ENCODE results near the gene NCKAP5L. TPM values are rescaled to one million over a fixed set of nuclear protein-coding genes. Genes with fewer than 3 reads are reported as not detected.

The NCKAP5L gene
- polyA plus RNA-seq, 3 donors = 3.7 to 14.9 (median 6.8) TPM

DNA sequence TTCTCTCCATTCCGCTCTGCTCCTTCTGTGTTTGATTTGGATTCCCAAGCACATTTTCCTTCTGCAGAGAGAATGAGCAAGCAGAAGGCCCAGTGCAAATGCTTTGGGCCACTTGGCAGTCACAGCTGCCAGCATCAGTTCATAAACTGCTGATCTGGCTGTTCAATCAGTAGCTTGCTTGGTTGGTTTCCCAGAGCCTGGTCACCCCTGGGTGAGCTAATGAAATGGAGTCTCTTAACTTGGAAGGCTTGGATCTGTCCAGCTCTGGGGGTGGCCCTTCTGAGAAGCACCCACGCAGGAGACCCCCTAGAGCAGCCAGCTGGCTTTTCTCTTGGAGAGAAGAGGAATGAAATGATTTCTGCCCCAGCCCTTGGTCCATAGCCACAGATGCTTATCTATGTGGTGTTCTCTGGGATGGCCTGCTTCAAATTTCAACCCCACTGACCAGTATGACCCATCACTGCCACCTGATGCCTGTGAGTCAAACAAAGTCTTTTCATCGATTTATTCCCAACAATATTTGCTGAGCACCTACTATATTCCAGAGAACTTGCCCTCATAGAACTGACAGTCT lies 45.2 kb upstream of the NCKAP5L start:
- peaks cover 0 to 5% (median 1%) of the 10 kb centered on the region in 7 donors for H3K9me3 Mint-ChIP-seq
- H3K4me3 ChIP-seq (replicated peaks in 1 of 3; ENCODE audit: low read depth in 2 of 3, low read length in 3 of 3) = no peak overlapping the region
- H3K4me2 ChIP-seq (replicated peaks; ENCODE audit: extremely low read depth, low read length, poor library complexity, severe bottlenecking) = no peak overlapping the region
- no peaks in the 10 kb centered on the region for H3K4me1 Mint-ChIP-seq
- no peak overlapping the region for H3K4me3 Mint-ChIP-seq
- no peaks in the 10 kb centered on the region for H3K4me1 ChIP-seq (ENCODE audit: control insufficient read depth in 1 of 2, insufficient read depth in 2 of 2, low read length in 2 of 2)
- H3K79me2 ChIP-seq (ENCODE audit: insufficient read depth, low read length) = no peaks in the 10 kb centered on the region
- intact Hi-C loops (cut with micrococcal nuclease) = no loop called here
- no peaks in the 10 kb centered on the region for H3K9me3 ChIP-seq (replicated peaks in 1 of 2; ENCODE audit: control insufficient read depth in 1 of 2, insufficient read depth in 1 of 2, low read length in 2 of 2)
- H3K36me3 Mint-ChIP-seq = no peaks in the 10 kb centered on the region
- H3K36me3 ChIP-seq (replicated peaks in 1 of 2; ENCODE audit: control insufficient read depth in 1 of 2, insufficient read depth in 2 of 2, low read length in 2 of 2) = no peaks in the 10 kb centered on the region
- peaks cover 6 to 15% (median 12%) of the 10 kb centered on the region in 3 donors for H3K27me3 Mint-ChIP-seq (ENCODE audit: low read depth in 3 of 3)
- H3K27ac Mint-ChIP-seq = no peak overlapping the region
- WGBS (ENCODE audit: insufficient coverage) = 100% methylated on average over 2 of the region's 3 CpGs
- no peaks in the 10 kb centered on the region for H3K27me3 ChIP-seq (ENCODE audit: control insufficient read depth in 2 of 2, insufficient read depth in 2 of 2, low read length in 2 of 2)
- no peak overlapping the region for H3K9ac ChIP-seq (ENCODE audit: insufficient read depth, low read length, poor library complexity, severe bottlenecking)
- H3K27ac ChIP-seq (ENCODE audit: low read depth in 1 of 2, low read length in 2 of 2) = no peak overlapping the region
- TF ChIP-seq, protein P1, sequence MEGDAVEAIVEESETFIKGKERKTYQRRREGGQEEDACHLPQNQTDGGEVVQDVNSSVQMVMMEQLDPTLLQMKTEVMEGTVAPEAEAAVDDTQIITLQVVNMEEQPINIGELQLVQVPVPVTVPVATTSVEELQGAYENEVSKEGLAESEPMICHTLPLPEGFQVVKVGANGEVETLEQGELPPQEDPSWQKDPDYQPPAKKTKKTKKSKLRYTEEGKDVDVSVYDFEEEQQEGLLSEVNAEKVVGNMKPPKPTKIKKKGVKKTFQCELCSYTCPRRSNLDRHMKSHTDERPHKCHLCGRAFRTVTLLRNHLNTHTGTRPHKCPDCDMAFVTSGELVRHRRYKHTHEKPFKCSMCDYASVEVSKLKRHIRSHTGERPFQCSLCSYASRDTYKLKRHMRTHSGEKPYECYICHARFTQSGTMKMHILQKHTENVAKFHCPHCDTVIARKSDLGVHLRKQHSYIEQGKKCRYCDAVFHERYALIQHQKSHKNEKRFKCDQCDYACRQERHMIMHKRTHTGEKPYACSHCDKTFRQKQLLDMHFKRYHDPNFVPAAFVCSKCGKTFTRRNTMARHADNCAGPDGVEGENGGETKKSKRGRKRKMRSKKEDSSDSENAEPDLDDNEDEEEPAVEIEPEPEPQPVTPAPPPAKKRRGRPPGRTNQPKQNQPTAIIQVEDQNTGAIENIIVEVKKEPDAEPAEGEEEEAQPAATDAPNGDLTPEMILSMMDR (IDR thresholded peaks at IDR 0.05) = no peak
- no peak for DNase-seq
- H2AFZ ChIP-seq (ENCODE audit: insufficient read depth, low read depth, low read length, poor library complexity, severe bottlenecking) = no peak overlapping the region
- no peaks in the 10 kb centered on the region for H4K20me1 ChIP-seq (ENCODE audit: insufficient read depth, low read length)

DNA sequence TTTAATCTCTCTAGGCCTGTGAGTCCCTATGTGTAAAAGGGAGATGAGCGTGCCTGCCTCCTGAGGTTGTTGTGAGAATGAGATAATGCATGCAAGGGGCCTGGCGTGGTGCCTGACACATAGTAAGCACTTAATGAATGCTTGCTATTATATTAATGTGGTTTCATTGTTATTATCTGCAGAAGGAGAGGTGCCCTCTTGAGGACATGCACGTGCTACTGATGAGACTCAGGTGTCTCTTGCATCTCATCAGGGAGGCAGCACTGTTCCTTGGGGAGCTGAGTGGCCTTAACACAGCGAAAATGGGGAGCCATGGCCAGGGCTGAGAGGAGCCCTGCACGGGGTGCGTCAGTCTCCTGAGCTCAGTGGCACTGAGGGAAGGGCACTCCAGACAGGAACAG lies 44.6 kb upstream of the NCKAP5L start:
- TF ChIP-seq, protein P1 (IDR thresholded peaks at IDR 0.05) = no peak
- H4K20me1 ChIP-seq (ENCODE audit: insufficient read depth, low read length) = no peaks in the 10 kb centered on the region
- H3K4me2 ChIP-seq (replicated peaks; ENCODE audit: extremely low read depth, low read length, poor library complexity, severe bottlenecking) = no peak overlapping the region
- no peaks in the 10 kb centered on the region for H3K36me3 ChIP-seq (replicated peaks in 1 of 2; ENCODE audit: control insufficient read depth in 1 of 2, insufficient read depth in 2 of 2, low read length in 2 of 2)
- H3K27me3 ChIP-seq (ENCODE audit: control insufficient read depth in 2 of 2, insufficient read depth in 2 of 2, low read length in 2 of 2) = no peaks in the 10 kb centered on the region
- Mint-ChIP-seq H3K27ac (no peak overlapping the region), H3K4me3 (no peak overlapping the region), H3K9me3 (peaks cover 0 to under 1% (median 0%) of the 10 kb centered on the region in 7 donors), H3K27me3 (ENCODE audit: low read depth in 3 of 3) (peaks cover 12 to 19% (median 14%) of the 10 kb centered on the region in 3 donors), H3K4me1 (no peaks in the 10 kb centered on the region), H3K36me3 (no peaks in the 10 kb centered on the region)
- H3K9ac ChIP-seq (ENCODE audit: insufficient read depth, low read length, poor library complexity, severe bottlenecking) = no peak overlapping the region
- H3K4me1 ChIP-seq (ENCODE audit: control insufficient read depth in 1 of 2, insufficient read depth in 2 of 2, low read length in 2 of 2) = no peaks in the 10 kb centered on the region
- DNase-seq = no peak
- WGBS (ENCODE audit: insufficient coverage) = 97% methylated on average over 6 of the region's 6 CpGs
- no peaks in the 10 kb centered on the region for H3K79me2 ChIP-seq (ENCODE audit: insufficient read depth, low read length)
- no peak overlapping the region for H3K27ac ChIP-seq (ENCODE audit: low read depth in 1 of 2, low read length in 2 of 2)
- H3K4me3 ChIP-seq (replicated peaks in 1 of 3; ENCODE audit: low read depth in 2 of 3, low read length in 3 of 3) = no peak overlapping the region
- H3K9me3 ChIP-seq (replicated peaks in 1 of 2; ENCODE audit: control insufficient read depth in 1 of 2, insufficient read depth in 1 of 2, low read length in 2 of 2) = no peaks in the 10 kb centered on the region
- intact Hi-C loops (cut with micrococcal nuclease) = no loop called here
- H2AFZ ChIP-seq (ENCODE audit: insufficient read depth, low read depth, low read length, poor library complexity, severe bottlenecking) = no peak overlapping the region

Data from CD14-positive monocyte (primary cell).